ENCODE data around the gene SEPTIN8.

Gene SEPTIN8

GRCh38 chr5:132782101-132782500, 5.1 kb upstream of the SEPTIN8 start:
- DNase-seq (ENCODE audit: low read depth) = no peak

DNA sequence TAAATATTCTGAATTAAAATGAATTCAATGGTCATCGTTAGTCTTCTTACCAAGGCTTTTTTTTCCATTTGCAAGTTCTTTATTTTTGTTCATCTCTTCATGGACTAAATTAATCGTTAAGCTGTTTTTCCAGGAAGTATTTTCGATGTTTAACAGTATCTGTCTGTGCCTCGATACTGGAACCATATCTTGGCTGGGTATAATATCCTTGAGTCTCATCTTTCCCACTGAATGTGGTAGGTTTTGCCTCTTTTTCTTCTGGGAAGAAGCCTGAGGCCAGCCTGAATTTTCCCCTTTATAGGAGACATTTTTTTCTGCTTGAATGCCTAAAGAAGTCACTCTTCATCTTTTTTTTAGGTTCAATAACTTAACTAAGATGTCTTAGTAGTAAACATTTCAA, 4.0 kb upstream of the SEPTIN8 start:
- DNase-seq (ENCODE audit: low read depth) = no peak

DNA sequence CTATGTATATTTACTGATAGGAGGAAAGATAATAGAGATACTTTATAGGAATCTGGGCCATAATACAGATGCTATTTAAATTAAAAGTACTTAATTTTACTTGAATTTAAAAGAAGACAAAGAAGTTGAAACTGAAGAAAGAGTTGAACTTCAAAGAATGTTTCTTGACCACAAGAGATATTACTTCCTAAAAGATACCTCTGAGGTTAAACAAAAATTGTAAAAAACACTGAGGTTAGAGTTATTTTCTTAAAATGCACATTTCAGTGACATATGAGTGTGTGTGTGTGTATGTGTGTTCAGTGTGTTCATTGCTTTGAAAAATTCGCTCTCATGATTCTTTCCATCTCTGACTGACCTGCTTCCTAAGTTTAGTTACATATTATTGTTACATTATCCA, 3.5 kb upstream of the SEPTIN8 start:
- DNase-seq (ENCODE audit: low read depth) = no peak

DNA sequence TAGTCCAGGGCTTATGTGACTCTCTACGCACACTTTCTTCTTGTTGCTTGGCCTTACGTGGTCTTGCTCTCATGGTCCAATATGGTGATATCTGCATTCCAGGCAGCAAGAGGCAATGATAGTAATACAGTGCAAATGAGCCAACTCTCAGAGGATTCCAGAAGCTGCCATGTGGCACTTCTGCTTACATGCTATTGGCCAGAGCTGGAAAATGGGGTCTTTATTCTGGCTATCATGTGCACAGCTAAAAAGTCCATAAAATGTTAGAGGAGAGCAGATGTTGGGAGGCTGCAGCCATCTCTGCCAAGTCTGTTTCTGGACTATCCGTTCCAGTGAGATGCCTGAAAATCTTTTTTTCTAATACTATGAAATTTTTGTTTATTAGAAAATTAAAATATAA, 2.9 kb upstream of the SEPTIN8 start:
- DNase-seq (ENCODE audit: low read depth) = no peak

DNA sequence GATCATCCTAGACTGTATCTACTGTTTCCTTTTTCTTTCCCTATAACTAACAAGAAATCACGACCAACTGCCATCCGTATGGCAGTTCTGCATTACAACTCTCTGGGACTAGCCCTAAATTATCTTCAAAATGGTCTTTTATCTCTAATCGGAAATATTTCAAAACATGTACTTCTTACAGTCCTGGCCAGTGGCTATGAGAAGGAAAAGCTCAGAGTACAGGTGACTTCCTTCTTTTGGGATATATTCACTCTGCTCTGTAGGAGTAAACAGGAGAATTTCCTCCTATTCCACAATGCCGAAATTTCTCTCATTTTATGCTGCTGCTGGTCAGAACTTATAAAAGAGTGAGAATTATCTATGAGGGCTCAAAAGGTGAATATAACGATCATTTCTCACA, 1.8 kb upstream of the SEPTIN8 start:
- DNase-seq (ENCODE audit: low read depth) = no peak

DNA sequence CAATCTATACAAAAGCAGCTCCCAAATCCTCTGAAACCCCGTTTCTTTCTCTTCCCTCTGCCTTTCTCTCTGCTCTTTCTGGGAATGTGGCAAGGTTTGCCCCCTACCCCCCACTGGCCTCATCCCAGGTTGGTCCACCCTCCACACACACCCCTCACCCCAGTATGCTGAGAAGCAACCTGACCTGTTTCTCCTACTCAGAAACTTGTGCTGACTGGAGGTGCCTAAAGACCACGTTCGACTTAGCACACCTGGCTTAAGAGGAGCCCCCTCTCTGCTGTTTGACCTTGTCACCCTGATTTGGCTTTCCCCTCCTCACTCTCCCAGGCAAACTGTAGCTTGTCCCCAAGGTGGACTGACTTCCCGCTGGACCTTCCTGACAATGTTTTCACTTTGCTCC, 1.1 kb upstream of the SEPTIN8 start:
- DNase-seq (ENCODE audit: low read depth) = no peak

GRCh38 chr5:132776938-132777208, 166 bp downstream of the SEPTIN8 start:
- no peak for DNase-seq (ENCODE audit: low read depth)

DNA sequence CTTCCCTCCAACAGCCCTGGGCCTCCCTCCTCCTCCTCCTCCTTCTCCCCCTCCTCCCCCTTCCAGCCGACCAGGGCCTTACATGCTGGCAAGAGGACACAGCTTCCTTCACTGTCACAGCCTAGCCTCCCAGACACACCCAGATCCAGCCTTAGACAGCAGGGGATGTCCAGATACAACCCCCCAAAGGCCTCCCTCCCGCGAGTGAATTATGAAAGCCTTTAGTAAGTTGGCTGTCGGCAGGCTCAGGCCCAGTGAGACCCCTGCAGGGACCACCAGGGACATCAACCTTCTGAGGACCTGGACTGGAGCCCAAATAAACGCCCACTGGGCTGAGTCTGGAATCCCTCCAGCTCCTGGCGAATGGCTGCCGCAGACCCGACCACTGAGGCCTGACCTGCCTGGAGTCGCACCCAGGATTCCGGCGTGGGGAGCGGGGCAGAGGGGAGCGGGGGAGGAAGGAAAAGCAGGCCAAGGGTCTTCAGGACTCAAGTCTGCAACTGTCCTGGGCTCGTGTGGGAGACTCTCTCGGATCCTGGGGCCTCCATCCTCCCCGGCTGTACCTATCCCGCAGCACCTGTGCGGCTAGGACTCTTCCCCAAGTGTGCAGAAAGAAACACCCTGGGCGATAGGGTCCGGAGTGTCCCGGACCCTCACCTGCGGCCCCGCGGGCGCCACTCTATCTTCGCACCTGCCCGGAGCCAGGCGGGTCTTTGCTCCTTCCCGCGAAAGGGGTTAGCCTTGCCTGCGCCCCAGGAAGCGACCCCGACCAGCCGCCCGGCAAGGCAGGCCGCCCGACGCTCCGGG, 705 bp downstream of the SEPTIN8 start:
- DNase-seq (ENCODE audit: low read depth) = no peak

DNA sequence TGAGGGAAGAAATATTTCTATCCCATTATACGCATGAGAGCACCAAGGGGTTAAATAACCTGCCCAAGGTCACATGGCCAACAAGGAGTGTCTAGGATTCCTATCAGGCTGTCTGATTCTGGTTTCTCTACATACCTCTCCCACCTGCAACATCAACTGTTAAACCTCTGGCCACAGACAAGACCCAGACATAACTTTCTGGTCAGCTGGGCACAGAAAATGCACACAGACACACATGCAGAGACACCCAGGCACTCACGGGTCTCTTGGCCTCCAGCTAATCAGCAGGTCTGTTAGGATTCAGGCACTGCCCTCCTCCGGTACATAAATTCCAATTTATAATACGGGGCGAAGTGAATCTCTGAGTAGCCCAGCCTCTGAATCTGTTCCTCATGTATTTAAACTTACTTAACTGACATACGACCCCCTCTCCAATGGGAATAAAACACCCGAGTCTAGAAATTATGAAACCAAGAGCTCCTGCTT, 1.5 kb downstream of the SEPTIN8 start:
- no peak for DNase-seq (ENCODE audit: low read depth)

DNA sequence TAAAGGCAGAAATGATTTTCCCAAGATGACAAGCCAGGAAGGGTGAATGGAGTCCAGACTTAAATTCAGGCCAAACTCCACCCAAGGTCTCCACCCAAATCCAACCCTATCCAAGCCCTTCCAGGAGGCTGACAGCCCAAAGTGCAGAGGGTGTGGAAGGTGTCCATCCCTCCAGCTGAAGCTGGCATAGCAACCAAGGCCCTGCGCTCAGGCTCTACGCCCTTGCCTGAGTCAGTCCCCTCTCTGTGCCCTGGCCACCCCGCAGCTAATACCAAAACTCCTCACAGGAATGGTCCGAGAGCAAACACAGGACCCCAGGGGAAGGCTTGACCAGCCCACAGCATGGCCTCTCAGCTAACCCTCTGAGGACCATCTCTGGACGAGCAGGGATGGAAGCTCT, 2.1 kb downstream of the SEPTIN8 start:
- no peak for DNase-seq (ENCODE audit: low read depth)

DNA sequence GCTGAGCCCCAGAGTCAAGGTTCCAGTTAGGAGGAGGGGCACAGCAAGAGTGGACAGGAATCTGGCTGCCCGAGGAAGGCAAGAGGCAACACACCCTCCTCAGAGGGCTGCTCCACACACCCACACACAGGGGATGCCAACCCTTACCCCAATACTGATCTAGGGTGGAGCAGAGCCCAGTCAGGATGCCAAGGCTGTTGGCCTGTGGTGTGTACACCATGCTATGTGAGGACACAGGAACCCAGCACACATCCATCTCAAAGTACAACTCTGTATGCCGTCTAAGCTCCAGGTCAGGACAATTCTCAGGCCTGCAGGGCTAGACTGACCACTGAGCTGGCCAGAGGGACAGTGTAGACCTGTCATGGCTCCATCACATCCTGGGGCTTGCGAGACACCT, 2.6 kb downstream of the SEPTIN8 start:
- DNase-seq (ENCODE audit: low read depth) = no peak

DNA sequence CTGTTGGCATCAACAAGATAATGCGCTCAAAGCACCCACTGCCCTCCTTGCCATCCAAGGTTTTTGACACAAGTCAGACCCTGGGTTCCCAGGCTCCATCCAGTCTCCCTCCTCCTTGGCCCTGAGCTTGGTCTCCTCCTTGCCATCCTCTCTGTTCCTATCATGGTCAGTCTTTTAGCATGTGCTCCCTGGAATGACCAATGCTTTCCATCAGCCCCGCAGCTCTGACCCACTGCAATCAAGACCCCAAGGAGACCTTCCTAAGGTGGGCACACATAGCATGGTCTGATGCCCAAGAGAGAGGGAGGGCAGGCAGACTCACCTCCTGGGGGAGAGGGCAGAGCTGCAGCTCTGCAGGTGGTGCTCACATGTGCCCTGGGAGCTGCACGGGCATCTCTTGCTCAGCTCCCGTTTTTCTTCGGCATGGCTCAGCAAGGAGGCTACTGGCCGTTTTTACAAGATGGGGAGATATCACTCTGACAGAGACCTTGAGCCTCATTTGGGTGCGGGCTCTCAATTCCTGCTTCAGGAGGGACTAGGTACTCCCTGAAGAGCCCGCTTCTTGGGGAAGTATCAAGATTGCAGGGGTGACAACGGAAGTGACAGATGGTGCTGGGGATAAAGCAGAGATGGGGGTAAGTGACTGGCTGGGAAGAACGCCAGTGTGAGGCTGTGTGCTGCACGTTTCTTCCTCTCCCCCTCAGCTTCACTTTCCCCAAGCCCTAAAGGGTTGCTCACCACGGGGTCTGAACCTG, 3.3 kb downstream of the SEPTIN8 start:
- DNase-seq (ENCODE audit: low read depth) = no peak

GRCh38 chr5:132773114-132773513, 3.9 kb downstream of the SEPTIN8 start:
- no peak for DNase-seq (ENCODE audit: low read depth)

DNA sequence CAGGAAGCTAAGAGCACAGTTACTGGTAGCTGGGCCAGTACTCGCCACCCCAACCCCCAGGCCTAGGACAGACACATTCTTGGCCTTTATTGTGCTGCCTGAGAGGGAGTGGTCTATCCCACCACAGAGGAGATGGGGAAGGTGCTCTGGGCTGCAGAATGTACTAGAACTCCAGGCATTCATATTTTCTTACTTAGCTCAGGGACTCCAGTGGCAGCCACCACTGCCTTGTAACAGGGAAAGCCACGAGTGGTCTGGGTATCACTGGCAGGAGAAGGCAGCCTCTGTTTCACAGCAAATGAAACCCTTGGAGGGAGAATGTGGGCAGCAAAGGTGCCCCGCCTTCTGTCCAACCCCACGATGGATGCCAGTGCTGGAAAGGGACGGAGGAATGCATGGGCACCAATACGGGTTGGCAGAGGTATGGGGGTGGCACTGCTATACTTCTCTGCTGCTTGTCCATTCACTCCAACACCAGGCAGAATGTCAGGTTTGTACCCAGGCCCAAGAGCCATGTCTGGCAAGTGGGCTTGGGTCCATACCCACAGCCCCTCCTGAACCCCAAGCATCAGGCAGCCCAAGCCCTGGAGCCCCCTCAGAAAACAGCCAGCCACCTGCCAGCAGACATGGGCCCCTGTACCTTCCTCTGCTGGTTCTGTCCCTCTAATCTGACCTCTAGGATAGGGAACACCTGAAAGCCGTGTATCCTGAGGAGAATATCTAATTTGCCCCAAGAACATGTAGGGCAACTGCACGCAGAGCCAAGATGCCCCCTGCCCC, 4.6 kb downstream of the SEPTIN8 start:
- no peak for DNase-seq (ENCODE audit: low read depth)

GRCh38 chr5:132771503-132771998, 5.5 kb downstream of the SEPTIN8 start:
- no peak for DNase-seq (ENCODE audit: low read depth)

GRCh38 chr5:132770476-132771159, 6.4 kb downstream of the SEPTIN8 start:
- no peak for DNase-seq (ENCODE audit: low read depth)

DNA sequence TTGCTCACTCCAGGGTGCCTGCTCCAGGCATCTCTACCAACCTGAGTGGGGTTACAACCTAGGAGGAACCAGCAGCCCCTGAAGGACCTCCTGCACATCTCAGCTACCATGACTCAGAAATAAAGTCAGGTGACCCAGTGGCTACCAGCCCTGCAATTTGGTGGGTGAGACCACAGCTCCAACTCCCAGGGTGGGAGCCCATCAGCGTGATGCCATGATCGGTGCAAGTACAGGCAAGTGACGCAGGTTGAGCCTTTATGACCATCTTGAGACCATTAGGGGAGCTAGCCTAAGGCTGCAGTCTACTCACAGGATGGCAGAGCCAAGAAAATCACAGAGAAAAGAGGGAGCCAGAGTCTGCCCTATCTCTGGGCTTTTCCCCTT, 8.6 kb downstream of the SEPTIN8 start:
- DNase-seq (ENCODE audit: low read depth) = no peak

DNA sequence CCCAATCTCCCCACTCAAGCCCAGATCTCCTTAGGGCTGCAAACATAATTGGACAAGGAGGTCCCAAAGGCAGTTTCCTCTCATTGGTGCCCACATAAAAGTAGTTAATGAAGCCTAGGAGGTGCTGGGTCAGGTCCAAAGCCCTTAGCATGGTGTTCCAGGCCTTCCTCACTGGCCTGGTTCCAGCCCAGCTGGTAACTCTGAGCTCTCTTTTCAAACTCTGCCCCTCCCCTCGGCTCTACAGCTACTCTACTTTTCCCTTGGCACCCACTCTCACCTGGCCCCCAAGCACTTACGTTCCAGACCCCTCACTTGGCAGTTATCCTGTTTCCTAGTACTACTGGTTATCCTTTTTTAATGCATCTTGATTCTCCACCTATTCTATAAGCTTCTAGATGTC, 9.9 kb downstream of the SEPTIN8 start:
- no peak for DNase-seq (ENCODE audit: low read depth)

- no peak for DNase-seq (ENCODE audit: low read depth)
Observed at GRCh38 chr5:132766806-132767055, 10.3 kb downstream of the SEPTIN8 start.

DNA sequence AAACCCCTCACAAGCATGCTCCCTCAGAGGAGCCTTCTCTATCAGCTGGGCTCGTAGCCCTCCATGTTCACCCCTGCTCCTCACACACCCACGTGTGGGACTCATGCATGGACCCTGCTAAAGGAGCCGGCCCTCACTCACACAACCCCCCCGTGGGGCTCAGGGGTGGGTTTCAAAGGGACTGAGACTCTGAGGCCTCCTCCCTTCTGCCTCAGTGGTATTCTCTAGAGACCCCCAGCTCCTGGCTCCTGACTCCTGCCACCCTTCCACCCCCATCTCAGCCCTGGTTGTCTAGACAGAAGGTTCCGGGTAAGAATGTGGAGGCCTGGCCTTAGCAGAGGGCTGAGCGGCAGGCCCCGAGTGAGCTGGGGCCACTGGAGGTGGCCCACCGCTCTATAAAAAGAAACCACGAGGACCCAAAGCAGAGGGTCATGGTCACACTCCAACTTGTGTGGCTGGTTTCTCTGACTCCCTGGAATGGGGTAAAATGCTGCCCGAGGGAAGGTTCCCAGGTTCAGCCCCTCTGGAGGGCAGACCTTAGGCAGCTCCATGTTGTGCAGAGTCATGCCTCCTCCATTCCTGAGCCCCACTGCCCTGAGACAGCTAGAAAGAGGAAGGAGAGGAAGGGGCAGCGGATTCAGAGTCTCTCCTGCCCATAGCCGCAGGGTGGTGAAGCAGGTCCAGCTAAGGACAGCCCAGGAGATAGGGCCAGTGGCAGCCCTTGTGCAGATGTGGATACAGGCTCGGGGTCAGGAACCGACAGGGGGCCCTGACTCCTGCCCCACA, 10.8 kb downstream of the SEPTIN8 start:
- no peak for DNase-seq (ENCODE audit: low read depth)

- no peak for DNase-seq (ENCODE audit: low read depth)
Observed at GRCh38 chr5:132765311-132766019, 11.6 kb downstream of the SEPTIN8 start.
